Urinary bladder (tissue), 4 donors: Measurements from ENCODE around the gene NPIPB5. TPM values are rescaled to one million over a fixed set of nuclear protein-coding genes. Genes with fewer than 3 reads are reported as not detected.
"Not testable (repeated sequence)": the region's sequence is repeated elsewhere in the genome, so short reads cannot be mapped to it uniquely, and the experiment has no call there.

Source experiments
- DNase-seq: peaks from one replicate; pipeline ENCODE4 v3.0.0-alpha.2; 2015; ENCODE audit errors: extremely low spot score
- H3K27ac ChIP-seq: one replicate; pipeline ENCODE4 v1.5.1; 2013; ENCODE audit warnings: low read depth, mild to moderate bottlenecking, moderate library complexity
- H3K36me3 ChIP-seq: one replicate; pipeline ENCODE4 v1.6.1; 2013; ENCODE audit warnings: mild to moderate bottlenecking, moderate library complexity; ENCODE audit not compliant: insufficient read depth
- H3K4me1 ChIP-seq: one replicate; pipeline ENCODE4 v1.6.1; 2013; ENCODE audit warnings: mild to moderate bottlenecking, moderate library complexity; ENCODE audit not compliant: insufficient read depth
- H3K4me3 ChIP-seq: one replicate; pipeline ENCODE4 v1.5.1; 2013; ENCODE audit warnings: low read depth, low read length
- WGBS: extraction: QIAGEN DNeasy Blood & Tissue Kit; methylation state at CpG from one replicate; pipeline ENCODE4 v1.1.7; 2013; 5-methylcytosine and 5-hydroxymethylcytosine counted together
- polyA plus RNA-seq: library from polyadenylated mRNA; stranded (reverse); fragments of 200-250 nt; gene quantifications from one replicate; pipeline ENCODE4 v1.2.3, GENCODE V29; 2013
- small RNA-seq: library from RNA; depleted of rRNA; stranded (forward); fragments of <200 nt; gene quantifications from one replicate; pipeline ENCODE3, GENCODE V24; 2014
- total RNA-seq: library from RNA; depleted of rRNA; stranded (reverse); fragments of >200 nt; gene quantifications from one replicate; pipeline ENCODE4 v1.2.3, GENCODE V29; 2014
- donor health status: healthy with polysubstance abuse.
- donor health status: healthy.

NPIPB5 gene
- total RNA-seq (371 TPM), polyA plus RNA-seq (46.0 TPM)

GRCh38 chr16:22510591-22510990 is at the start of gene NPIPB5:
Gene NPIPB5, plus strand, starts transcription at chr16:22510891. Its CDS starts 2,911 bp downstream, at chr16:22513802.
- no CpG with 5 or more reads among the region's 4 CpGs for WGBS
- DNase-seq, result not testable (repeated sequence)

GRCh38 chr16:22468846-22469245 is 41.8 kb upstream of the NPIPB5 start:
- H3K27ac ChIP-seq, DNase-seq, H3K4me3 ChIP-seq, H3K36me3 ChIP-seq, H3K4me1 ChIP-seq: not testable (repeated sequence)
- WGBS, result 86% methylated on average over 4 of the region's 6 CpGs

More at GRCh38 chr16:22510591-22510990, at the start of gene NPIPB5:
- not testable (repeated sequence) for H3K4me3 ChIP-seq, H3K36me3 ChIP-seq, H3K27ac ChIP-seq, H3K4me1 ChIP-seq

- not testable (repeated sequence) for H3K27ac ChIP-seq, DNase-seq
Measured at GRCh38 chr16:22537996-22538395, 27.3 kb downstream of the NPIPB5 start.

GRCh38 chr16:22544809-22545208 is 34.1 kb downstream of the NPIPB5 start:
- not testable (repeated sequence) for H3K4me1 ChIP-seq, H3K4me3 ChIP-seq, H3K36me3 ChIP-seq, H3K27ac ChIP-seq, DNase-seq
- WGBS, result 63% methylated on average over 1 of the region's 2 CpGs

More at GRCh38 chr16:22537996-22538395, 27.3 kb downstream of the NPIPB5 start:
- H3K4me3 ChIP-seq, H3K36me3 ChIP-seq, H3K4me1 ChIP-seq: not testable (repeated sequence)
- WGBS, result 79% methylated on average over 4 of the region's 4 CpGs

GRCh38 chr16:22546630-22547029 is 35.9 kb downstream of the NPIPB5 start:
- not testable (repeated sequence) for H3K4me1 ChIP-seq, H3K36me3 ChIP-seq, H3K27ac ChIP-seq, H3K4me3 ChIP-seq, DNase-seq
- 85% methylated on average over 2 of the region's 2 CpGs for WGBS

- H3K27ac ChIP-seq, H3K4me3 ChIP-seq, H3K36me3 ChIP-seq, DNase-seq, H3K4me1 ChIP-seq: not testable (repeated sequence)
- 98% methylated on average over 2 of the region's 2 CpGs for WGBS
Measured at GRCh38 chr16:22547170-22547765, 36.6 kb downstream of the NPIPB5 start.

- H3K4me3 ChIP-seq, H3K36me3 ChIP-seq, H3K4me1 ChIP-seq, H3K27ac ChIP-seq, DNase-seq: not testable (repeated sequence)
- WGBS, result 96% methylated on average over 5 of the region's 6 CpGs
Measured at GRCh38 chr16:22549853-22550252, 39.2 kb downstream of the NPIPB5 start.

- H3K4me1 ChIP-seq, H3K27ac ChIP-seq, H3K36me3 ChIP-seq, DNase-seq, H3K4me3 ChIP-seq: not testable (repeated sequence)
- 85% methylated on average over 7 of the region's 10 CpGs for WGBS
Measured at GRCh38 chr16:22551143-22551542, 40.5 kb downstream of the NPIPB5 start.

GRCh38 chr16:22551651-22552050 is 41.0 kb downstream of the NPIPB5 start:
- H3K4me3 ChIP-seq, H3K36me3 ChIP-seq, DNase-seq, H3K27ac ChIP-seq, H3K4me1 ChIP-seq: not testable (repeated sequence)
- 85% methylated on average over 5 of the region's 5 CpGs for WGBS

- not testable (repeated sequence) for H3K27ac ChIP-seq, H3K36me3 ChIP-seq
- no CpG with 5 or more reads among the region's 7 CpGs for WGBS
Measured at GRCh38 chr16:22556759-22557158, 46.1 kb downstream of the NPIPB5 start.

More at GRCh38 chr16:22556759-22557158, 46.1 kb downstream of the NPIPB5 start:
- DNase-seq, H3K4me1 ChIP-seq, H3K4me3 ChIP-seq: not testable (repeated sequence)

Small RNA genes within 50 kb of the gene (small RNA-seq; reads per million reads assigned to genes)
- not detected for gene AC106788.1

Other genes starting within 250 kb of the NPIPB5 start
- 31.9 TPM for gene POLR3E, start 213.5 kb upstream of the NPIPB5 start, total RNA-seq
- 26.2 TPM for gene POLR3E, start 213.5 kb upstream of the NPIPB5 start, polyA plus RNA-seq
- gene CDR2, start 136.3 kb upstream of the NPIPB5 start, total RNA-seq, result 48.6 TPM
- gene CDR2, start 136.3 kb upstream of the NPIPB5 start, polyA plus RNA-seq, result 22.9 TPM